A549 (cell line): Measurements from ENCODE around the gene MAGI2. TPM values are rescaled to one million over a fixed set of nuclear protein-coding genes. Genes with fewer than 3 reads are reported as not detected.

Experiments used
- ATAC-seq, 2 experiments: fragments of 200-7000 bp in 1 of 2; fragments of >200 bp in 1 of 2; cut with Nextera tagmentation in 1 of 2; cut with Tn5 transposase in 1 of 2; 3 replicates each; pipeline versions ENCODE4 v1.8.0 to v1.9.1; 2018 to 2020; ENCODE audit warnings: mild to moderate bottlenecking in 1 of 2, moderate library complexity in 1 of 2
- CTCF ChIA-PET: fragments of 300-600 bp; sonication (Branson Sonifier 250); formaldehyde crosslinking; extraction: SDS; loops from one replicate; lab custom pipeline; 2021; ENCODE audit warnings: antibody characterized with exemption, inconsistent platforms; lab: Yijun Ruan, JAX
- POLR2A ChIA-PET: fragments of 350-600 bp; formaldehyde crosslinking; extraction: SDS; loops from one replicate; lab custom pipeline; 2021; ENCODE audit warnings: antibody characterized with exemption, inconsistent platforms; lab: Yijun Ruan, JAX
- DNase-seq, 2 experiments: peaks; one replicate each; pipeline versions ENCODE4 v3.0.0 to v3.0.0-alpha.2; 2011 to 2016; ENCODE audit warnings: low read depth in 1 of 2, low spot score in 1 of 2
- FAIRE-seq: peaks from 2 replicates; lab custom pipeline; 2011; peaks lifted over from hg19 to GRCh38; lab: Jason Lieb, UNC
- H3K27ac ChIP-seq, 2 experiments: fragments of >200 bp; sonication (Bioruptor Twin); formaldehyde crosslinking; 3 replicates each; pipeline ENCODE4 v1.5.1; 2016 to 2017
- H3K4me1 ChIP-seq: fragments of >200 bp; sonication (Bioruptor Twin); formaldehyde crosslinking; 3 replicates; pipeline ENCODE4 v1.6.1; 2016
- H3K4me2 ChIP-seq: fragments of >200 bp; sonication (Bioruptor Twin); formaldehyde crosslinking; 3 replicates; pipeline ENCODE4 v1.6.1; 2016
- H3K4me3 ChIP-seq: fragments of >200 bp; sonication (Bioruptor Twin); formaldehyde crosslinking; 3 replicates; pipeline ENCODE4 v1.5.1; 2016
- H3K9me3 ChIP-seq: fragments of >200 bp; sonication (Bioruptor Twin); formaldehyde crosslinking; 3 replicates; pipeline ENCODE4 v1.6.1; 2016
- BCL3 ChIP-seq: fragments of >200 bp; sonication (Bioruptor Twin); formaldehyde crosslinking; IDR thresholded peaks from 3 replicates; pipeline ENCODE4 v1.6.1; 2016
- BHLHE40 ChIP-seq: IDR thresholded peaks from 2 replicates; pipeline ENCODE4 v1.6.1; 2012; ENCODE audit warnings: low read depth, low read length, inconsistent platforms
- CEBPB ChIP-seq, 2 experiments: fragments of >200 bp in 1 of 2; sonication (Bioruptor Twin) in 1 of 2; formaldehyde crosslinking in 1 of 2; IDR thresholded peaks; 2 replicates each; pipeline ENCODE4 v1.6.1; 2012 to 2016
- CHD2 ChIP-seq: fragments of 150-350 bp; IDR thresholded peaks from 2 replicates; pipeline ENCODE4 v1.6.1; 2014; ENCODE audit warnings: low read length; ENCODE audit not compliant: partially characterized antibody
- CHD4 ChIP-seq: fragments of 200-600 bp; sonication (generic); IDR thresholded peaks from 2 replicates; pipeline ENCODE4 v1.6.1; 2016; ENCODE audit warnings: antibody characterized with exemption, mild to moderate bottlenecking, borderline replicate concordance
- E2F6 ChIP-seq: IDR thresholded peaks from 2 replicates; pipeline ENCODE4 v1.6.1; 2012; ENCODE audit warnings: low read depth, borderline replicate concordance
- EHF ChIP-seq: fragments of 250-450 bp; sonication (Bioruptor Pico); IDR thresholded peaks from 2 replicates; pipeline ENCODE4 v1.5.0; 2020; ENCODE audit warnings: mild to moderate bottlenecking
- EHMT2 ChIP-seq: fragments of 200-600 bp; sonication (generic); IDR thresholded peaks from 2 replicates; pipeline ENCODE4 v1.6.1; 2016; ENCODE audit warnings: antibody characterized with exemption, low read depth, mild to moderate bottlenecking, moderate library complexity
- EP300 ChIP-seq, 2 experiments: fragments of >200 bp; sonication (Bioruptor Twin); formaldehyde crosslinking; IDR thresholded peaks; 2 replicates in 1 of 2; 3 replicates in 1 of 2; pipeline ENCODE4 v1.6.1; 2016 to 2017
- FOSB ChIP-seq: fragments of 250-450 bp; sonication (Bioruptor Pico); IDR thresholded peaks from 2 replicates; pipeline ENCODE4 v1.5.0; 2020; ENCODE audit warnings: mild to moderate bottlenecking, moderate library complexity
- FOSL2 ChIP-seq, 2 experiments: fragments of 450-650 bp in 1 of 2; fragments of >200 bp in 1 of 2; sonication (Bioruptor Twin) in 1 of 2; formaldehyde crosslinking; IDR thresholded peaks; 2 replicates each; pipeline versions ENCODE4 v1.5.0 to v1.6.1; 2016 to 2020; ENCODE audit warnings: mild to moderate bottlenecking in 1 of 2, moderate library complexity in 1 of 2
- HDAC2 ChIP-seq: fragments of 200-600 bp; sonication (generic); IDR thresholded peaks from 2 replicates; pipeline ENCODE4 v1.6.1; 2016
- HEYL ChIP-seq: fragments of 250-450 bp; sonication (Bioruptor Pico); IDR thresholded peaks from 2 replicates; pipeline ENCODE4 v1.8.0; 2021; ENCODE audit warnings: mild to moderate bottlenecking, moderate library complexity
- JUN ChIP-seq, 2 experiments: fragments of >200 bp; sonication (Bioruptor Twin); formaldehyde crosslinking; IDR thresholded peaks; 2 replicates in 1 of 2; 3 replicates in 1 of 2; pipeline ENCODE4 v1.6.1; 2016 to 2017
- MYC ChIP-seq: IDR thresholded peaks from 2 replicates; pipeline ENCODE4 v1.6.1; 2012; ENCODE audit warnings: mild to moderate bottlenecking, inconsistent platforms, low read length, improper control_type of control experiment, borderline replicate concordance
- NPAS2 ChIP-seq: fragments of 250-450 bp; sonication (Bioruptor Pico); IDR thresholded peaks from 2 replicates; pipeline ENCODE4 v1.8.0; 2022; ENCODE audit warnings: mild to moderate bottlenecking, moderate library complexity, borderline replicate concordance
- POLR2A ChIP-seq: IDR thresholded peaks from 2 replicates; pipeline ENCODE4 v1.6.1; 2012; ENCODE audit warnings: mild to moderate bottlenecking, low read length
- POLR2AphosphoS2 ChIP-seq: conservative IDR thresholded peaks from 2 replicates; pipeline ENCODE4 v1.6.1; 2012; ENCODE audit warnings: low read length, improper control_type of control experiment, inconsistent platforms
- REST ChIP-seq: fragments of 200-600 bp; sonication (generic); IDR thresholded peaks from 2 replicates; pipeline ENCODE4 v1.6.1; 2016; ENCODE audit warnings: antibody characterized with exemption, mild to moderate bottlenecking, moderate library complexity
- RNF2 ChIP-seq: fragments of 200-600 bp; sonication (generic); IDR thresholded peaks from 2 replicates; pipeline ENCODE4 v1.6.1; 2016; ENCODE audit warnings: low read depth, mild to moderate bottlenecking, antibody characterized with exemption, moderate library complexity, borderline replicate concordance
- TFCP2L1 ChIP-seq: fragments of 250-450 bp; sonication (Bioruptor Pico); IDR thresholded peaks from 2 replicates; pipeline ENCODE4 v1.5.0; 2021; ENCODE audit warnings: mild to moderate bottlenecking
- TP53 ChIP-seq: fragments of 250-450 bp; sonication (Bioruptor Pico); IDR thresholded peaks from 2 replicates; pipeline ENCODE4 v1.5.0; 2021; ENCODE audit warnings: mild to moderate bottlenecking, moderate library complexity
- ZSCAN20 ChIP-seq: fragments of 250-450 bp; sonication (Bioruptor Pico); IDR thresholded peaks from 2 replicates; pipeline ENCODE4 v1.8.0; 2022; ENCODE audit warnings: mild to moderate bottlenecking, moderate library complexity
- WGBS: methylation state at CpG from one replicate; pipeline ENCODE4 v1.1.6; 2017; ENCODE audit errors: missing lambda C conversion rate; 5-methylcytosine and 5-hydroxymethylcytosine counted together
- polyA plus RNA-seq, 4 experiments: library from polyadenylated mRNA; depleted of rRNA in 3 of 4; stranded (reverse); fragments of >200 nt; fragmentation: RNase III in 1 of 4; extraction: RNeasy Plus Mini Kit Qiagen cat#74134 plus additional on column Dnase treatment in 1 of 4; gene quantifications; 2 replicates in 3 of 4; 3 replicates in 1 of 4; pipeline ENCODE4 v1.2.3, GENCODE V29; 2011 to 2017

The MAGI2 gene
- polyA plus RNA-seq, 2 of the 4 experiments (the other 2 are of a cell fraction): 0.48 to 0.81 TPM

- no peaks in the 10 kb centered on the region for H3K9me3 ChIP-seq
- no peak for ATAC-seq
- no peak for DNase-seq
- CTCF ChIA-PET: no interaction called here
- POLR2A ChIA-PET: no interaction called here
- TF ChIP-seq BHLHE40 (no peak), POLR2AphosphoS2 (no peak), JUN (IDR thresholded peaks at IDR 0.05) (no peak), BCL3 (no peak), EHMT2 (no peak)
- TF ChIP-seq, all 56 proteins: peak for 0
- Histone ChIP-seq H3K4me2 (no peak overlapping the region), H3K27ac (no peak overlapping the region), H3K4me3 (no peak overlapping the region), H3K4me1 (no peaks in the 10 kb centered on the region)
- 2% methylated on average over 3 of the region's 3 CpGs for WGBS
- no peak for FAIRE-seq
Observed at GRCh38 chr7:78334426-78334825, 1119.0 kb downstream of the MAGI2 start.

GRCh38 chr7:78333530-78334425 lies 1119.7 kb downstream of the MAGI2 start:
- ChIA-PET POLR2A (no interaction called here), CTCF (no interaction called here)
- Histone ChIP-seq H3K27ac (no peak overlapping the region), H3K4me3 (no peak overlapping the region), H3K4me1 (no peaks in the 10 kb centered on the region), H3K9me3 (no peaks in the 10 kb centered on the region), H3K4me2 (no peak overlapping the region)
- WGBS: 32% methylated on average over 8 of the region's 8 CpGs
- TF ChIP-seq POLR2A: no peak
- no peak for TF ChIP-seq E2F6
- no peak for TF ChIP-seq FOSB
- TF ChIP-seq TP53 (CRISPR knock-in tag): no peak
- TF ChIP-seq CHD4: no peak
- no peak for TF ChIP-seq EHF (CRISPR knock-in tag)
- TF ChIP-seq HDAC2: no peak
- no peak for TF ChIP-seq ZSCAN20 (CRISPR knock-in tag)
- TF ChIP-seq EHMT2: no peak
- TF ChIP-seq FOSL2 (IDR thresholded peaks at IDR 0.05): no peak
- no peak for TF ChIP-seq FOSL2 (CRISPR knock-in tag; IDR thresholded peaks at IDR 0.05)
- TF ChIP-seq MYC: no peak
- no peak for TF ChIP-seq CEBPB (IDR thresholded peaks at IDR 0.05)
- DNase-seq (no peak), FAIRE-seq (no peak), ATAC-seq (no peak)

- ChIA-PET CTCF (no interaction called here), POLR2A (no interaction called here)
- H3K4me2 ChIP-seq: no peak overlapping the region
- no peaks in the 10 kb centered on the region for H3K9me3 ChIP-seq
- 5% methylated on average over 1 of the region's 1 CpG for WGBS
- no peaks in the 10 kb centered on the region for H3K4me1 ChIP-seq
- no peak for FAIRE-seq
- no peak overlapping the region for H3K27ac ChIP-seq
- no peak for ATAC-seq
- H3K4me3 ChIP-seq: no peak overlapping the region
- no peak for DNase-seq
- TF ChIP-seq REST (no peak), HDAC2 (no peak), HEYL (CRISPR knock-in tag) (no peak), BCL3 (no peak), TFCP2L1 (CRISPR knock-in tag) (no peak), POLR2A (no peak), EP300 (IDR thresholded peaks at IDR 0.05) (no peak), TP53 (CRISPR knock-in tag) (no peak), RNF2 (no peak), CHD2 (no peak), NPAS2 (CRISPR knock-in tag) (no peak), FOSB (no peak)
- TF ChIP-seq, all 56 proteins: peak for 0
Observed at GRCh38 chr7:78329001-78329655, 1124.3 kb downstream of the MAGI2 start.
